Panc1 (cell line): ENCODE measurements around the gene COPS7A. TPM values are rescaled to one million over a fixed set of nuclear protein-coding genes. Genes with fewer than 3 reads are reported as not detected.
A peak's percentile ranks its signal among the peaks of the same experiment; 100 is the strongest.

Source experiments
- ATAC-seq: fragments of 200-7000 bp; cut with Tn5 transposase; 2 replicates; pipeline ENCODE4 v1.9.1; 2020; ENCODE audit warnings: mild to moderate bottlenecking, moderate library complexity
- BruUV-seq: library from RNA; stranded (reverse); fragments of 400-500 nt; replicated peaks from 2 replicates; lab custom pipeline; 2021; lab: Mats Ljungman, UMichigan
- CTCF ChIA-PET: fragments of 300-600 bp; sonication (Branson Sonifier 250); formaldehyde crosslinking; loops from one replicate; lab custom pipeline; 2022; ENCODE audit warnings: antibody characterized with exemption; lab: Charles Lee
- POLR2A ChIA-PET: fragments of 300-600 bp; sonication (Branson Sonifier 250); formaldehyde crosslinking; loops from one replicate; lab custom pipeline; 2022; ENCODE audit warnings: antibody characterized with exemption; lab: Charles Lee
- DNase-seq: peaks from one replicate; pipeline ENCODE4 v3.0.0-alpha.2; 2010; ENCODE audit warnings: low read depth, low spot score
- H3K27ac ChIP-seq: 2 replicates; pipeline ENCODE4 v1.5.1; 2011; ENCODE audit warnings: mild to moderate bottlenecking, low read length, inconsistent platforms
- H3K27me3 ChIP-seq: fragments of 200-500 bp; sonication (Bioruptor generic); 2 replicates; pipeline ENCODE4 v1.6.0; 2014; ENCODE audit warnings: low read length, inconsistent platforms; ENCODE audit not compliant: control insufficient read depth, insufficient read depth
- H3K36me3 ChIP-seq: fragments of 200-500 bp; sonication (Bioruptor generic); 2 replicates; pipeline ENCODE4 v1.5.1; 2014; ENCODE audit warnings: inconsistent platforms, mild to moderate bottlenecking, low read length, moderate library complexity; ENCODE audit not compliant: control insufficient read depth, insufficient read depth
- H3K4me1 ChIP-seq: 2 replicates; pipeline ENCODE4 v1.5.1; 2011; ENCODE audit warnings: inconsistent platforms, mild to moderate bottlenecking, low read length, moderate library complexity; ENCODE audit not compliant: control insufficient read depth, insufficient read depth
- H3K4me3 ChIP-seq, 2 experiments: 2 replicates each; pipeline ENCODE4 v1.5.1; 2011 to 2012; ENCODE audit warnings: low read depth in 2 of 2, low read length in 2 of 2, mild to moderate bottlenecking in 2 of 2, inconsistent platforms in 1 of 2, moderate library complexity in 1 of 2
- H3K9me3 ChIP-seq: fragments of 200-500 bp; sonication (Bioruptor generic); 2 replicates; pipeline ENCODE4 v1.5.1; 2014; ENCODE audit warnings: low read depth, mild to moderate bottlenecking, inconsistent platforms, low read length, moderate library complexity; ENCODE audit not compliant: control insufficient read depth, insufficient read depth
- POLR2AphosphoS5 ChIP-seq: IDR thresholded peaks from 2 replicates; pipeline ENCODE4 v1.6.1; 2012; ENCODE audit warnings: mild to moderate bottlenecking, low read depth, low read length, moderate library complexity
- SIN3A ChIP-seq: IDR thresholded peaks from 2 replicates; pipeline ENCODE4 v1.6.1; 2012; ENCODE audit warnings: low read depth, mild to moderate bottlenecking, low read length, moderate library complexity, borderline replicate concordance; ENCODE audit not compliant: insufficient read depth
- TCF7L2 ChIP-seq: IDR thresholded peaks from 2 replicates; pipeline ENCODE4 v1.6.1; 2011; ENCODE audit warnings: mild to moderate bottlenecking, low read depth, low read length, inconsistent platforms
- in situ Hi-C: cut with HindIII; loops from 2 replicates; pipeline ENCODE4 v1.10.0; 2016; ENCODE audit warnings: low sequenced_read_pairs, low pct_unique_long_range_greater_than_20kb
- intact Hi-C: fragments of 100-400 bp; cut with micrococcal nuclease; formaldehyde crosslinking; loops from one replicate; pipeline ENCODE4 v1.10.0; 2022; ENCODE audit not compliant: unreplicated experiment
- total RNA-seq: library from RNA; stranded (reverse); gene quantifications from one replicate; pipeline ENCODE4 v1.2.1, GENCODE V29; 2021; ENCODE audit not compliant: unreplicated experiment
- TF ChIP-seq, protein P1 (sequence below), 2 experiments: IDR thresholded peaks; 2 replicates each; pipeline ENCODE4 v1.6.1; 2011 to 2012; ENCODE audit warnings: low read depth in 2 of 2, control low read depth in 1 of 2, low read length in 1 of 2, mild to moderate bottlenecking in 1 of 2, moderate library complexity in 1 of 2; ENCODE audit not compliant: insufficient read depth in 1 of 2
- TF ChIP-seq, protein P2 (sequence below): fragments of 450-650 bp; IDR thresholded peaks from 2 replicates; pipeline ENCODE4 v1.5.1; 2017; ENCODE audit warnings: mild to moderate bottlenecking

Gene COPS7A
- total RNA-seq, 1 experiment from 2014 or later = 37.5 TPM

DNA sequence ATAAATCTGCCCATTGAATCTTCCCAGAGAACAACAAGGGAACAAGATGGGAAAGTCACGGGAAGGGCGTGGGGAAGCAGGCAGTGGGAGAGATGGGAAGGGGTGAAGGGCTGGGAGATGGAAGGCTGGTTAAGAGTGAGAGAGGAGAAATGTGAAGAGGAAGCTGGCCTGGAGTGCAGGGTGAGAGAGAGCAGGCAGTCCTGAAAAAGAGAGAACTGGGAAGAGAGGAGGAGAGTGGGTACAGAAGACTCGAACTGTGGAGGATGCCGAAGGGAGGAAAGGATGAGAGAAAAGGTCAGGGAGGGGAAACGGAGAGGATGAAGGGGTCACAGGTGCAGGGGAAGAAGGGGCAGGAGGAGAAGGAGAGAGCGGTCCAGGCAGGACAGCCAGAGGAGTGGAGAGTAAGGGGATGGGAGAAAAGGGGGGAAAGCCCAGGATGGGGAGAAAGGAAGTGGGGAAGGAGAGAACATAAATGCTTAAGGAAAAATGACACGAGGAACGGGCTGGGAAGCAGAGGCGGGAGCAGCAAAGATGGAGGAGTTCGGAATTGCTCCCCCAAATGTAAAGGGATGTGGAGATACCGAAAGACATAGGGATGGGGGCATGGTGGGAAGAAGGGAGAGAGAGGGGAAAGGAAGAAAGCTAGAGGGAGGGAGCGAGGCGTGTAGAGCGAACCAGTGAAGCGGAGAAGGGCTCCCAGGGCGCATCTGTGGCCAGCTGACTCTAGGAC lies 24.4 kb upstream of the COPS7A start:
- no TSS peak for BruUV-seq
- H3K36me3 ChIP-seq = no peaks in the 10 kb centered on the region
- H3K9me3 ChIP-seq = no peaks in the 10 kb centered on the region
- no peaks in the 10 kb centered on the region for H3K4me1 ChIP-seq
- CTCF ChIA-PET = no interaction called here
- peaks cover 11% of the 10 kb centered on the region for H3K27me3 ChIP-seq
- no peak for TF ChIP-seq TCF7L2
- TF ChIP-seq SIN3A = no peak
- TF ChIP-seq, protein P1, sequence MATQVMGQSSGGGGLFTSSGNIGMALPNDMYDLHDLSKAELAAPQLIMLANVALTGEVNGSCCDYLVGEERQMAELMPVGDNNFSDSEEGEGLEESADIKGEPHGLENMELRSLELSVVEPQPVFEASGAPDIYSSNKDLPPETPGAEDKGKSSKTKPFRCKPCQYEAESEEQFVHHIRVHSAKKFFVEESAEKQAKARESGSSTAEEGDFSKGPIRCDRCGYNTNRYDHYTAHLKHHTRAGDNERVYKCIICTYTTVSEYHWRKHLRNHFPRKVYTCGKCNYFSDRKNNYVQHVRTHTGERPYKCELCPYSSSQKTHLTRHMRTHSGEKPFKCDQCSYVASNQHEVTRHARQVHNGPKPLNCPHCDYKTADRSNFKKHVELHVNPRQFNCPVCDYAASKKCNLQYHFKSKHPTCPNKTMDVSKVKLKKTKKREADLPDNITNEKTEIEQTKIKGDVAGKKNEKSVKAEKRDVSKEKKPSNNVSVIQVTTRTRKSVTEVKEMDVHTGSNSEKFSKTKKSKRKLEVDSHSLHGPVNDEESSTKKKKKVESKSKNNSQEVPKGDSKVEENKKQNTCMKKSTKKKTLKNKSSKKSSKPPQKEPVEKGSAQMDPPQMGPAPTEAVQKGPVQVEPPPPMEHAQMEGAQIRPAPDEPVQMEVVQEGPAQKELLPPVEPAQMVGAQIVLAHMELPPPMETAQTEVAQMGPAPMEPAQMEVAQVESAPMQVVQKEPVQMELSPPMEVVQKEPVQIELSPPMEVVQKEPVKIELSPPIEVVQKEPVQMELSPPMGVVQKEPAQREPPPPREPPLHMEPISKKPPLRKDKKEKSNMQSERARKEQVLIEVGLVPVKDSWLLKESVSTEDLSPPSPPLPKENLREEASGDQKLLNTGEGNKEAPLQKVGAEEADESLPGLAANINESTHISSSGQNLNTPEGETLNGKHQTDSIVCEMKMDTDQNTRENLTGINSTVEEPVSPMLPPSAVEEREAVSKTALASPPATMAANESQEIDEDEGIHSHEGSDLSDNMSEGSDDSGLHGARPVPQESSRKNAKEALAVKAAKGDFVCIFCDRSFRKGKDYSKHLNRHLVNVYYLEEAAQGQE (IDR thresholded peaks at IDR 0.05; ENCODE audit: insufficient read depth in 1 of 2, low read depth in 2 of 2, low read length in 1 of 2) = no peak
- ATAC-seq = no peak
- no peak for DNase-seq
- H3K27ac ChIP-seq = no peak overlapping the region
- POLR2A ChIA-PET = no interaction called here
- in situ Hi-C loops = no loop called here
- peak overlapping the region; percentile 40 to 45; a peak in 3 of 4 replicates for H3K4me3 ChIP-seq
- intact Hi-C loops = loop anchor here (2.0 kb wide), 1 partner anchor 83 kb away; no protein-coding TSS in a partner anchor

GRCh38 chr12:6699989-6700645 lies 23.7 kb upstream of the COPS7A start:
- Histone ChIP-seq H3K27ac (no peak overlapping the region), H3K36me3 (no peaks in the 10 kb centered on the region), H3K4me3 (peak overlapping the region; percentile 40 to 45), H3K27me3 (peaks cover 11% of the 10 kb centered on the region), H3K4me1 (no peaks in the 10 kb centered on the region), H3K9me3 (no peaks in the 10 kb centered on the region)
- no TSS peak for BruUV-seq
- CTCF ChIA-PET = no interaction called here
- POLR2A ChIA-PET = no interaction called here
- peak; percentile 59 for ATAC-seq
- in situ Hi-C loops (no loop called here), intact Hi-C loops (loop anchor here (2.0 kb wide), 1 partner anchor 83 kb away; no protein-coding TSS in a partner anchor)
- no peak for DNase-seq
- TF ChIP-seq POLR2AphosphoS5 (no peak), SIN3A (no peak), TCF7L2 (no peak)
- TF ChIP-seq, protein P1 (IDR thresholded peaks at IDR 0.05; ENCODE audit: insufficient read depth in 1 of 2, low read depth in 2 of 2, low read length in 1 of 2) = no peak
- TF ChIP-seq, protein P2, sequence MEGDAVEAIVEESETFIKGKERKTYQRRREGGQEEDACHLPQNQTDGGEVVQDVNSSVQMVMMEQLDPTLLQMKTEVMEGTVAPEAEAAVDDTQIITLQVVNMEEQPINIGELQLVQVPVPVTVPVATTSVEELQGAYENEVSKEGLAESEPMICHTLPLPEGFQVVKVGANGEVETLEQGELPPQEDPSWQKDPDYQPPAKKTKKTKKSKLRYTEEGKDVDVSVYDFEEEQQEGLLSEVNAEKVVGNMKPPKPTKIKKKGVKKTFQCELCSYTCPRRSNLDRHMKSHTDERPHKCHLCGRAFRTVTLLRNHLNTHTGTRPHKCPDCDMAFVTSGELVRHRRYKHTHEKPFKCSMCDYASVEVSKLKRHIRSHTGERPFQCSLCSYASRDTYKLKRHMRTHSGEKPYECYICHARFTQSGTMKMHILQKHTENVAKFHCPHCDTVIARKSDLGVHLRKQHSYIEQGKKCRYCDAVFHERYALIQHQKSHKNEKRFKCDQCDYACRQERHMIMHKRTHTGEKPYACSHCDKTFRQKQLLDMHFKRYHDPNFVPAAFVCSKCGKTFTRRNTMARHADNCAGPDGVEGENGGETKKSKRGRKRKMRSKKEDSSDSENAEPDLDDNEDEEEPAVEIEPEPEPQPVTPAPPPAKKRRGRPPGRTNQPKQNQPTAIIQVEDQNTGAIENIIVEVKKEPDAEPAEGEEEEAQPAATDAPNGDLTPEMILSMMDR = no peak
